ENCODE results near the gene MRPL43. TPM values are rescaled to one million over a fixed set of nuclear protein-coding genes. Genes with fewer than 3 reads are reported as not detected.

Gene MRPL43
- total and polyA plus RNA-seq, 2 donors (not counting 3 experiments of a cell fraction or from before 2014, with no cell fraction given), result 75.0 to 144 TPM

GRCh38 chr10:101013365-101013825 is 26.1 kb upstream of the MRPL43 start:
- dilution Hi-C loops (cut with MboI; ENCODE audit: extremely low pct_ligation_motif_present, low sequenced_read_pairs), result no loop called here
- POLR2A ChIA-PET, result no interaction called here

GRCh38 chr10:101012525-101013364 is 25.4 kb upstream of the MRPL43 start:
- Histone ChIP-seq H3K9me3 (replicated peaks; ENCODE audit: control insufficient read depth, insufficient read depth, low read length) (no peaks in the 10 kb centered on the region), H3K79me2 (ENCODE audit: control insufficient read depth, insufficient read depth, low read length) (no peaks in the 10 kb centered on the region), H3K27me3 (ENCODE audit: control insufficient read depth in 2 of 2, insufficient read depth in 2 of 2, low read length in 2 of 2) (no peaks in the 10 kb centered on the region), H3K9ac (replicated peaks; ENCODE audit: extremely low read depth, insufficient read depth, low read length) (no peak overlapping the region), H2AFZ (ENCODE audit: low read depth, low read length) (peak overlapping the region; percentile 56), H3K4me3 (replicated peaks in 1 of 3; ENCODE audit: insufficient read depth in 1 of 3, low read depth in 1 of 3, low read length in 3 of 3) (no peak overlapping the region), H3K27ac (ENCODE audit: insufficient read depth, low read depth, low read length) (peak overlapping the region; percentile 12), H3K4me2 (ENCODE audit: insufficient read depth, low read length) (peak overlapping the region; percentile 12), H3K9me1 (replicated peaks; ENCODE audit: control insufficient read depth, extremely low read depth, insufficient read depth, low read length) (no peaks in the 10 kb centered on the region), H3K36me3 (ENCODE audit: control insufficient read depth in 2 of 2, extremely low read depth in 1 of 2, insufficient read depth in 2 of 2, low read length in 2 of 2) (no peaks in the 10 kb centered on the region), H4K20me1 (replicated peaks; ENCODE audit: control insufficient read depth, extremely low read depth, insufficient read depth, low read length) (no peaks in the 10 kb centered on the region), H3K4me1 (ENCODE audit: control insufficient read depth, extremely low read depth, insufficient read depth, low read length) (peaks cover 13% of the 10 kb centered on the region)
- no TSS peak for BruUV-seq (replicated peaks)
- ChIA-PET POLR2A (no interaction called here), CTCF (interaction anchor here (1.6 to 8.8 kb wide), 3 partner anchors 11 to 17 kb away, joined by 18 to 92 read pairs (median 21); partner anchors contain the start of gene LZTS2)
- no peak for TF ChIP-seq EZH2 (IDR thresholded peaks at IDR 0.05; ENCODE audit: borderline replicate concordance, low read depth, low read length, severe bottlenecking)
- no peak for TF ChIP-seq POLR2AphosphoS5 (IDR thresholded peaks at IDR 0.05; ENCODE audit: insufficient read depth, low read depth, low read length)
- TF ChIP-seq FOS (IDR thresholded peaks at IDR 0.05; ENCODE audit: borderline replicate concordance, insufficient read depth, low read length), result peak; percentile 80
- peak; percentile 80 to 96 for TF ChIP-seq CTCF (IDR thresholded peaks at IDR 0.05; ENCODE audit: extremely low read depth in 1 of 2, insufficient read depth in 1 of 2, low read depth in 1 of 2, low read length in 2 of 2)
- intact Hi-C loops (cut with micrococcal nuclease), result loop anchor here (1.0 to 10.0 kb wide), 5 partner anchors 14 to 340 kb away; partner anchors contain the start of genes SEMA4G and SLF2
- DNase-seq (ENCODE audit: low read depth, low spot score), result peak; percentile 95
- dilution Hi-C loops (cut with MboI; ENCODE audit: extremely low pct_ligation_motif_present, low sequenced_read_pairs), result no loop called here
- FAIRE-seq, result peak; percentile 98

More at GRCh38 chr10:101013365-101013825, 26.1 kb upstream of the MRPL43 start:
- CTCF ChIA-PET, result interaction anchor here (1.2 to 7.3 kb wide), 7 partner anchors 18 to 453 kb away, joined by 3 to 254 read pairs (median 5); partner anchors contain the start of genes KAZALD1 and LZTS2
- Histone ChIP-seq H2AFZ (ENCODE audit: low read depth, low read length) (no peak overlapping the region), H3K79me2 (ENCODE audit: control insufficient read depth, insufficient read depth, low read length) (no peaks in the 10 kb centered on the region), H3K27ac (ENCODE audit: insufficient read depth, low read depth, low read length) (peak overlapping the region; percentile 12), H3K4me2 (ENCODE audit: insufficient read depth, low read length) (peak overlapping the region; percentile 13), H3K4me3 (replicated peaks in 1 of 3; ENCODE audit: insufficient read depth in 1 of 3, low read depth in 1 of 3, low read length in 3 of 3) (no peak overlapping the region), H3K9me3 (replicated peaks; ENCODE audit: control insufficient read depth, insufficient read depth, low read length) (no peaks in the 10 kb centered on the region), H3K9ac (replicated peaks; ENCODE audit: extremely low read depth, insufficient read depth, low read length) (no peak overlapping the region), H3K9me1 (replicated peaks; ENCODE audit: control insufficient read depth, extremely low read depth, insufficient read depth, low read length) (no peaks in the 10 kb centered on the region), H3K4me1 (ENCODE audit: control insufficient read depth, extremely low read depth, insufficient read depth, low read length) (peaks cover 13% of the 10 kb centered on the region), H3K36me3 (ENCODE audit: control insufficient read depth in 2 of 2, extremely low read depth in 1 of 2, insufficient read depth in 2 of 2, low read length in 2 of 2) (no peaks in the 10 kb centered on the region), H4K20me1 (replicated peaks; ENCODE audit: control insufficient read depth, extremely low read depth, insufficient read depth, low read length) (no peaks in the 10 kb centered on the region), H3K27me3 (ENCODE audit: control insufficient read depth in 2 of 2, insufficient read depth in 2 of 2, low read length in 2 of 2) (no peaks in the 10 kb centered on the region)
- DNase-seq (ENCODE audit: low read depth, low spot score), result no peak
- intact Hi-C loops (cut with micrococcal nuclease), result loop anchor here (1.0 to 10.0 kb wide), 5 partner anchors 15 to 341 kb away; partner anchors contain the start of genes SEMA4G and SLF2
- FAIRE-seq, result no peak
- BruUV-seq (replicated peaks), result no TSS peak
- TF ChIP-seq MAX (IDR thresholded peaks at IDR 0.05; ENCODE audit: insufficient read depth, insufficient read length), result no peak
- no peak for TF ChIP-seq POLR2AphosphoS5 (IDR thresholded peaks at IDR 0.05; ENCODE audit: insufficient read depth, low read depth, low read length)
- TF ChIP-seq JUN (IDR thresholded peaks at IDR 0.05; ENCODE audit: borderline replicate concordance, insufficient read depth, insufficient read length, low read depth), result peak; percentile 46
- TF ChIP-seq FOS (IDR thresholded peaks at IDR 0.05; ENCODE audit: borderline replicate concordance, insufficient read depth, low read length), result peak; percentile 51
- no peak for TF ChIP-seq POLR2A (IDR thresholded peaks at IDR 0.05; ENCODE audit: low read depth, low read length)
